ENCODE data around the gene ADD2. TPM values are rescaled to one million over a fixed set of nuclear protein-coding genes. Genes with fewer than 3 reads are reported as not detected.
"Not testable (repeated sequence)": the region's sequence is repeated elsewhere in the genome, so short reads cannot be mapped to it uniquely, and the experiment has no call there.

ADD2 gene
- total RNA-seq, 1 donor from 2014 or later = 6.1 TPM

DNA sequence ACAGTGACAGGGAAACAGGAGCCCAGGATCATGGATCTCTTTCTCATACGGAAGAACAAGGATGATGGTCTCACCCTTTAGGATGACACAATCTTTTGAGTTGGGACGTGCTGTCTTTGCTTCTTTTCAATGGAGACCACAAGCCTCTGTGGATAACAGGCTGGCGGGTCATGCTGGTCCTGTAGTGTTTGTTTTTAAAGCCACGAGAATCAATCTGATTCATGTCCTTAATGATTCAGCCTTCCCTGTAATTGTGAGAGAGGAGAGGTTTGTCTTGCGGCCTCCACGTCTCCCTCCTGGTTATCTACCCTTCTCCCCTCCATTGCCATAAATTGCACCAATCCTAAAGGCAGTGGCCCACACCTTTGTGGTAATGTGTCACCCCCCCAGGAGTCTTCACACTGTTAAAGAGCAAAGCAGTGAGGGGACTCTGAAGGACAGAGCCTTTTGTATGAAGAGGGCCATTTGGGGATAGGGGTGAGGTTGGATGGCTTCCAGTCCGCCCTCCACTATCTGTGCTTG is 126.7 kb downstream of the ADD2 start:
- H3K4me3 Mint-ChIP-seq = no peak overlapping the region
- no peak for DNase-seq
- H3K4me1 Mint-ChIP-seq = peaks cover 10% of the 10 kb centered on the region
- H3K27me3 Mint-ChIP-seq = no peaks in the 10 kb centered on the region
- H3K36me3 Mint-ChIP-seq (ENCODE audit: low read depth) = no peaks in the 10 kb centered on the region
- intact Hi-C loops (cut with micrococcal nuclease) = no loop called here
- no peaks in the 10 kb centered on the region for H3K9me3 Mint-ChIP-seq
- H3K27ac Mint-ChIP-seq = no peak overlapping the region

DNA sequence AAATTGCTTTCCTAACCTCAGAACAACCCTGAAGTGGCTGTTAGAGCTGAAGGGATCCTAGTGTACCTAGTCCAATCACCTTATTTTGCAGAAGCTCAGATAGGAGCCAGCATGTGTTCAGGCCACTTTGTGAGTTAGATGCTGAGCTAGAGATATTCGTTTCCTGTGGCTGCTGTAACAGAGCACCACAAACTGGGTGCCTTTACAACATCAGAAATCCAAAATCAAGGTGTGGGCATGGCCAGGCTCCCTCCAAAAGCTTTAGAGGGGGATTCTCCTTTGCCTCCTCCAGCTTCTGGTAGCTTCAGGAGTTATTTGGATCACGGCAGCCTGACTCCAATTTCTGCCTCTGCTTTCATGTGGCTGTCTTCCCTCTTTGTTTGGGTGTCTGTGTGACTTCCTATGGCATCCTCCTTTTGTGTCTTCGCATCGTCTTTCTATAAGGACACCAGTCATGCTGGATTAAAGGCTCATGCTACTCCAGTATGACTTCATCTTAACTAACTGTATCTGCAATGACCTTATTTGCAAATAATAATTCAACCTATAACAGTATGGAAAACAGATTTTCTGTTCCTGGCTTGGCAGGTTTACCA is 128.1 kb downstream of the ADD2 start:
- Mint-ChIP-seq H3K27ac (no peak overlapping the region), H3K9me3 (no peaks in the 10 kb centered on the region), H3K4me3 (no peak overlapping the region), H3K36me3 (ENCODE audit: low read depth) (no peaks in the 10 kb centered on the region), H3K27me3 (peaks cover 2% of the 10 kb centered on the region), H3K4me1 (peaks cover 10% of the 10 kb centered on the region)
- intact Hi-C loops (cut with micrococcal nuclease) = no loop called here
- DNase-seq = peak; percentile 59

DNA sequence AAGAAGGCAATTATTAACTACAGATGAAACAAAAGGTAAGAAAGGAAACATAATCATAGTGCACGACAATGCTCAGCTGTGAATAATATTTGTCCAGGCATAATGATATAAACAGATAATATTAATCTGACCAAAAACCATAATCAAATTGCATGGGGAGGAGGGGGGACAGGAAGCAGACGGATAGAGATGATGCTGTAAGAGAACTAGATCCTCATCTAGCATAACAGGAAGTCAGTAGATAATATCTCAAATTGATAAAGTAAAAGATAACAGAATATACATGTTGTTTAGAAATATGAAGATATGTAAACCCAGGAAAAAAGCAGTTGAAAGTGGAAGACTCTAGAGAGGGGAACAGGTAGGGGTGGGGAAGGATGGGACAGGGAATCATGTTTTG is 129.4 kb downstream of the ADD2 start:
- Mint-ChIP-seq H3K27me3 (peaks cover 7% of the 10 kb centered on the region), H3K4me1 (peaks cover 10% of the 10 kb centered on the region), H3K4me3 (no peak overlapping the region), H3K9me3 (no peaks in the 10 kb centered on the region), H3K27ac (no peak overlapping the region), H3K36me3 (ENCODE audit: low read depth) (no peaks in the 10 kb centered on the region)
- intact Hi-C loops (cut with micrococcal nuclease) = no loop called here
- DNase-seq = no peak

DNA sequence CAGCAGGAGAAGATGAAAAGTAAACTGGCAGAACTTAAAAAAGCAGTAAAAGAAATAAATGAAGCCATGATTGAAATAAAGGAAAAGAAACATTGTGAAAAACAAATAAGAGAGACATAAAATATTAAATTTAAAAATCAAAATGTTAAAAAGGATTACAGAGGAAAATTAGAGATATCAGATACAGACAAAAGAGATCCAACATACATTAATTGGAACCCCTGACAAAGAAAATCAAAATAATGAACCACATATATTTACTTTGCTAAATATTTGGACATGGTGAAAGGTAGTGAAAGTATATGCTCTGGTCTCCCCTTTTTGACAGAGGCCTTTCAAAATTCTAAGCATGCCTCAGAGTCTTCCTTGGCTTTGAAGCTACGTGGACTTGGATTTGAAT is 134.5 kb downstream of the ADD2 start:
- Mint-ChIP-seq H3K36me3 (ENCODE audit: low read depth) (no peaks in the 10 kb centered on the region), H3K27ac (no peak overlapping the region), H3K4me1 (peaks cover 3% of the 10 kb centered on the region), H3K27me3 (peaks cover 13% of the 10 kb centered on the region), H3K9me3 (no peaks in the 10 kb centered on the region), H3K4me3 (no peak overlapping the region)
- no peak for DNase-seq
- intact Hi-C loops (cut with micrococcal nuclease) = no loop called here

DNA sequence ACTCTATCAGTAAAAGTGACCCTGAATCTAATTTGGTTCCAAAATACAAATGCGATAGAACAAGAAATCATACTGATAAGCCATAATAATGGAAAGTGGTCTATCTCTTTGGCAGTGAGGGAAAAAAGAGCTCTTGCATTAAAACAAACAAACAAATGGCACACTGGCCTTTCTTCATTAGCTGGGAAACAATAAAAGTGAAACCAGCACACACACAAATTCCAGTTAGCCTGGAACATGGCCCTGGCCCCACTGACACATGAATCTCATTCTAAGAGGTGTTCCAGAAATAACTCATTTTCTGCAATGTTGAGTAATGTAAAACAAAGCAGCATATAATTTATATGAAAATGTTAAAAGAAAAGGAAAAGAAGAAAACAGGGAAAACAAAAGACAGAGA is 135.0 kb downstream of the ADD2 start:
- no peak overlapping the region for H3K4me3 Mint-ChIP-seq
- peaks cover 13% of the 10 kb centered on the region for H3K27me3 Mint-ChIP-seq
- no peak overlapping the region for H3K27ac Mint-ChIP-seq

DNA sequence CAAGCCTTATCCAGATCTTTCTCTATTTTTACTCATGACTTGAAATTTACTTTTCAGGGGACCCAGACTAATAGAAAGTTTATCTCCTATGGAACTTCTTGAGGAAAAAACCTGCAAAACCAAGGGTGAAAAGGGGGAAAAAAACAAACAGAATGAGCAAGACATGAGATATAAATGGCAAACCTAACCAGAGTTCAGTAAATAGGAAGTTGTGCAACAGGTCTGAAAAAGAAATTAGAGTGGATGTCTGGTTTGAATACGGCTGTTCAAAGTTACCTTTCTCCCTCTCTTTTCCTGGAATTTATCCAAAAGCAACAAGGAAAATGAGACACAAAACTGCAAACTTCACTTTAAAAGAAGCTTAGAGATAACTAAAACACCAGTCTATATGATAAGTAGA is 135.6 kb downstream of the ADD2 start:
- H3K9me3 Mint-ChIP-seq = no peaks in the 10 kb centered on the region
- H3K4me3 Mint-ChIP-seq = no peak overlapping the region
- intact Hi-C loops (cut with micrococcal nuclease) = no loop called here
- H3K4me1 Mint-ChIP-seq = no peaks in the 10 kb centered on the region
- no peaks in the 10 kb centered on the region for H3K36me3 Mint-ChIP-seq (ENCODE audit: low read depth)
- no peak for DNase-seq
- H3K27me3 Mint-ChIP-seq = peaks cover 13% of the 10 kb centered on the region
- no peak overlapping the region for H3K27ac Mint-ChIP-seq

More for the DNA sequence above, 135.0 kb downstream of the ADD2 start:
- DNase-seq = no peak
- Mint-ChIP-seq H3K9me3 (no peaks in the 10 kb centered on the region), H3K4me1 (no peaks in the 10 kb centered on the region), H3K36me3 (ENCODE audit: low read depth) (no peaks in the 10 kb centered on the region)
- intact Hi-C loops (cut with micrococcal nuclease) = no loop called here

DNA sequence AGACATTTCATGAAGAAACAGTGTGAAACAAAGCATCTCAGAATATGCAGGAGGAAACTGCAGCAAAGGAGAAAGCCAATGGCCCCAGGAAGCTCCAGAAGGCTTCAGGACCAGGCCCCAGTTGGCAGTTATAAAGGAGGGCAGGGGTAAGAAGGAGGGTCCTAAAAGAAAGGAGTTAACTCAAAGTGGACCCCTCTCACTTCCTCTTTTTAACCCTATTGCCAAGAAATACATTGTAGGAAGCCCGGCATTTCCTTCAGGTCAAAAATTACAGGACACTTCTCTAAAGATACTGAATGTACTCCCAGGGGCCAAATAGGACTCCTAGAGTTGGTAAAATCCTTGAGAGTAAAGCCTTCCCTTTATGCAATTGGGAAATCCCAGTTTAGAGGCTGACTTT is 137.2 kb downstream of the ADD2 start:
- peaks cover 19% of the 10 kb centered on the region for H3K27me3 Mint-ChIP-seq
- intact Hi-C loops (cut with micrococcal nuclease) = no loop called here

DNA sequence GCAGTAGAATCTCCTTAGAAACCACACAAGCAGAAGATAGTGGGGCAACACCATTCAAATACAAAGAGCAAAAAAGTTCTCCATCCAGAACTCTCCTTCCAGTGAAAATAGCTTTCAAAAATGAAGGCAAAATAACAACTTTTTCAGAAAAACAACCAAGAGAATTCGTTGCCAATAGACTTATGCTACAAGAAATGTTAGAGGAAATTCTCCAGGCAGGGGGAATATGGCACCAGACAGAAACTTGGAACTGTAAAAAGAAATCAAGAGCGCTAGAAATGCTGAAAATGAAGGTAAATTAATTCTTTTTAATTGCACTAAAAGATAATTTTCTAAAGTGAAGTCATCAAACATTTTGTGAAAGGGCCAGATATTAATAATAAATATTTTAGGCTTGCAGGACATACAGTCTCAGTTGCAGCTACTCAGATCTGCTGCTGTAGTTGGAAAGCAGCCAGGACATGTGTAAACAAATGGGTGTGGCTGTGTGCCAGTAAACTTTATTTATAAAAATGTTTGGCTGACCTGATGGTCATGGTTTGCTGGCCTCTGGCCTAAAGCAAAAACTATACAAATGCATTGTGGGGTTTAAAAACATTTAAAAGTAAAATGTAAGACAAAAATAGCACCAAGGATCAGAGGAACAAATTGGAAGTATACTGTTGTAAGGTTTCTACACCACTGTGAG is 140.6 kb downstream of the ADD2 start:
- Mint-ChIP-seq H3K27me3 (peaks cover 11% of the 10 kb centered on the region), H3K27ac (no peak overlapping the region), H3K4me1 (no peaks in the 10 kb centered on the region), H3K36me3 (ENCODE audit: low read depth) (no peaks in the 10 kb centered on the region), H3K4me3 (no peak overlapping the region), H3K9me3 (no peaks in the 10 kb centered on the region)
- intact Hi-C loops (cut with micrococcal nuclease) = no loop called here
- no peak for DNase-seq

More for the DNA sequence above, 137.2 kb downstream of the ADD2 start:
- DNase-seq = no peak
- Mint-ChIP-seq H3K27ac (no peak overlapping the region), H3K4me3 (no peak overlapping the region), H3K4me1 (no peaks in the 10 kb centered on the region), H3K9me3 (no peaks in the 10 kb centered on the region), H3K36me3 (ENCODE audit: low read depth) (no peaks in the 10 kb centered on the region)

DNA sequence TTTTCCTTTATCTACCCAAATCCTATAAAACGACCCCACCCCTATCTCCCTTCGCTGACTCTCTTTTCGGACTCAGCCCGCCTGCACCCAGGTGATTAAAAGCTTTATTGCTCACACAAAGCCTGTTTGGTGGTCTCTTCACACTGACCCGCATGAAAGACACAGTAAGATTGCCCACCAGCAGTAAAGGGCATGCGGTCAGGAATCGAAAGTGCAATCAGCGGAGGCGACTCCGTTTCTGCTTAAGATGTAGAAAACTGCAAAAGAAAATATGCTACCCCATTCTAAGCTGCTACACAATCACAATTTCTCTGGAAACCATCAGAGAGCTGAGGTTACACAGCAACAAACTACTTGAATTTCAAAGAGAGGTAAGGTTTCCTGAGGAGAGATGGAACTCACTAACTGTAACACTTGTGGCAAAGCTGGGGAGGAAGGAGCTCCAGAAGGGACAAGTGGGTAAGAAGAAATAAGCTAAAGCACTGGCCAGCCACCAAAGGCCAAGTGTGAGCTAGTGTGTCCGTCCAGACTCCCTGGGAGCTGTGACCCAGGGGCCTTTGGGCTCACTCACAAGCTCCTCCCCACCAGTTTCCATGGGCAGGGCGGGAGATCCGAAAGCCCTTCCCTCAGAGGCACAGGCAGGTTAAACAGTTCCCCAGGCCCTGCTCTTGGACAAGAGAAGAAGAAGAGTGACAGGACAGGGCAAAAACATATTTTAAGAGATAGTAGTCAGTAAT is 141.6 kb downstream of the ADD2 start:
- H3K4me3 Mint-ChIP-seq = no peak overlapping the region
- no peak overlapping the region for H3K27ac Mint-ChIP-seq
- peaks cover 17% of the 10 kb centered on the region for H3K27me3 Mint-ChIP-seq
- no peaks in the 10 kb centered on the region for H3K4me1 Mint-ChIP-seq
- H3K9me3 Mint-ChIP-seq = no peaks in the 10 kb centered on the region
- H3K36me3 Mint-ChIP-seq (ENCODE audit: low read depth) = no peaks in the 10 kb centered on the region
- intact Hi-C loops (cut with micrococcal nuclease) = no loop called here
- DNase-seq = no peak

DNA sequence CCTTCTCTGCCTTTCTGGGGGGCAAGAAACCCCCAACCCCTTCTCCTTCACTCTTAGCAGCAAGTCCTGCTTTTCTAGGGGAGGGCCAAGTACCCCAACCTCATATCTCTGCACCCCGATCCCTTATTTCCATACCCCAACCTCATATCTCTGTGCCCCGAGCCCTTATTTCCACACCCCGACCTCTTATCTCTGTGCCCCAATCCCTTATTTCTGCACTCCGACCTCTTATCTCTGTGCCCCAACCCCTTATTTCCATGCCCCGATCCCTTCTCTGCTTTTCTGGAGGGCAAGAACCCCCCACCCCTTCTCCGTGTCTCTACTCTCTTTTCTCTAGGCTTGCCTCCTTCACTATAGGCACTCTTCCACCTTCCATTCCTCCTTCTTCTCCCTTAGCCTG is 146.5 kb downstream of the ADD2 start:
- H3K36me3 Mint-ChIP-seq (ENCODE audit: low read depth); intact Hi-C loops (cut with micrococcal nuclease): not testable (repeated sequence)

DNA sequence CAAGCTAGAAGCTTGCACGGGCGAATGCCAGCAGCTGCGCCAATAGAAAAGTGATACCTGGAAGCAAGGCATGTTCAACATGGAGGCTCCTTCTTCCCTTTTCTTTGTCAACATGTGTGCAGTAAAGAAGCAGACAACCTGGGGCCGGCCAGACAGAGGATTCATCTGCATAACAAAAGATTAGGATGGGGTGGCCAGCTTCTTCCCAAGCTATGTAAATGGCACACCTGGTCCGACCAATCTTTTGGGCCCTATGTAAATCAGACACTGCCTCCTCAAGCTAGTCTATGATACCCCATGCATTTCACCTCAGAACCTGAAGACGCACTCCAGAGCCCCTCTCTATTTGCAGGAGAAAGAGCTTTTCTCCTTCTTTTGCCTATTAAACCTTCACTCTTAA is 148.0 kb downstream of the ADD2 start:
- H3K4me3 Mint-ChIP-seq = no peak overlapping the region
- no peaks in the 10 kb centered on the region for H3K36me3 Mint-ChIP-seq (ENCODE audit: low read depth)
- peaks cover 2% of the 10 kb centered on the region for H3K4me1 Mint-ChIP-seq
- peaks cover 15% of the 10 kb centered on the region for H3K27me3 Mint-ChIP-seq
- intact Hi-C loops (cut with micrococcal nuclease) = no loop called here
- H3K9me3 Mint-ChIP-seq = no peaks in the 10 kb centered on the region
- no peak overlapping the region for H3K27ac Mint-ChIP-seq
- DNase-seq = no peak

More for the DNA sequence above, 146.5 kb downstream of the ADD2 start:
- not testable (repeated sequence) for DNase-seq, H3K9me3 Mint-ChIP-seq, H3K4me1 Mint-ChIP-seq, H3K27ac Mint-ChIP-seq, H3K4me3 Mint-ChIP-seq
- peaks cover 18% of the 10 kb centered on the region for H3K27me3 Mint-ChIP-seq

DNA sequence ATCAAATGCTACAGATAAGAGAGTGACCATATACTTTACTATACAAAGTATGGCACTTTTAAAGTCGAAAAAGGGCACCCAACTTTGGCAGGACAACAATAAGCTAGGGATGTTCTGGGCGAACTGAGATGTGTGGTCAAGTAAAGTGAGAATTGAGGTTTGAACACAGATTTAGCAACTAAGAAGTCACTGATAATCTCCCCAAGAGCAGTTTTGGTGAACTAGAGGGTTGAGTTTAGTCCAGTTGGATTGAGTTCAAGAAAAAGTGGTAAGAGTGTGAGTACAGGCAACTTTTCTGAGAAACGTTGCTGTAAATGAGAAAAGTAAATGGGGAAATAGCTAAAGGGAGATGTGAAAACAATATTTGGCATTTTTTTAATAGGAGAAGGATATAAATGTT is 148.8 kb downstream of the ADD2 start:
- Mint-ChIP-seq H3K9me3 (no peaks in the 10 kb centered on the region), H3K27me3 (peaks cover 17% of the 10 kb centered on the region), H3K4me1 (peaks cover 2% of the 10 kb centered on the region), H3K36me3 (ENCODE audit: low read depth) (no peaks in the 10 kb centered on the region), H3K4me3 (no peak overlapping the region), H3K27ac (no peak overlapping the region)
- no peak for DNase-seq
- intact Hi-C loops (cut with micrococcal nuclease) = loop anchor here (5.0 kb wide), 1 partner anchor 62 kb away; no protein-coding TSS in a partner anchor

DNA sequence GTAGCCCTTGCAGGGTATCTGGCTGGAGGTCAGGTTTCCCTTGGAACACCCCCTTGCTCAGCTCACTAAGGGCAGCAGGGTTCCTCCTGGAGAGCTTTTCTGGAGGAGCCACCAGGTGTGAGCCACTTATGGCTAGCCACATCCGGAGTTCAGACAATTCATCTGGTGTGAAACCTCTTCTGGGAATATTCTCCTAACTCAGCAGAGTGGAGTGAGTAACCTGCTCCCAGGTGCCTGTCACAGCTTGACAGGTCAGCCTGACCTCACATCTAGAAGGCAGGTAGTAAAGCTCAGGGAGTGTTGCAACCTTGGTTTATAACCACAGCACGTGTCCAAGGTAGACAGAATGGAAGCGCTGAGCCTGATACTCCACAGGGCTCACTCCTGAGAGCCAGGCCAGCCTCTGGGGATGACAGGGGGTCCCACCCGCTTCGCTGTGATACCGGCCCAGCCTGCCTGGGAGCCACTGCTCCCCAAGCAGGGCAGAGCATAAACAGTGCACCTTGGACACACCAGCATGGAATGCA is 151.8 kb downstream of the ADD2 start:
- Mint-ChIP-seq H3K4me3 (no peak overlapping the region), H3K27ac (no peak overlapping the region), H3K36me3 (ENCODE audit: low read depth) (no peaks in the 10 kb centered on the region), H3K27me3 (peaks cover 17% of the 10 kb centered on the region), H3K9me3 (no peaks in the 10 kb centered on the region), H3K4me1 (peaks cover 2% of the 10 kb centered on the region)
- intact Hi-C loops (cut with micrococcal nuclease) = loop anchor here (5.0 kb wide), 1 partner anchor 59 kb away; no protein-coding TSS in a partner anchor
- no peak for DNase-seq

DNA sequence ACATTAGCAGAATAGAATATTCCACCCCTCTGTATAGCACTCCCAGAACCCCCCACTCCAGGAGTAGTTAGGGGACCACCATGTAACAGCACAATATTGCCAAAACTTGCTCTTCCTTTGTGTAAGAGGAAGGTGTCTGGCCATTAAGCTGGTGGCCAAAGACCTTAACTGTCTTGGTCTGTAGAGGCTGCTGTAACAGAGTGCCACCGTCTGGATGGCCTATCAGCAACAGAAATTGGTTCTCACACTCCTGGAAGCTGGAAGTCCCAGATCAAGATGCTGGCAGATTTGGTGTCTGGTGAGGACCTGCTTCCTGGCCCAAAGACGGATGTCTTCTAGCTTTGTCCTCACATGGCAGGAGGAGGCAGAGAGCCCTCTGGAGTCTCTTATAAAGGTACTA is 152.8 kb downstream of the ADD2 start:
- peaks cover 21% of the 10 kb centered on the region for H3K27me3 Mint-ChIP-seq
- H3K4me3 Mint-ChIP-seq = no peak overlapping the region
- H3K4me1 Mint-ChIP-seq = peaks cover 2% of the 10 kb centered on the region
- intact Hi-C loops (cut with micrococcal nuclease) = loop anchor here (5.0 kb wide), 1 partner anchor 58 kb away; no protein-coding TSS in a partner anchor
- H3K9me3 Mint-ChIP-seq = no peaks in the 10 kb centered on the region
- no peak for DNase-seq
- H3K27ac Mint-ChIP-seq = no peak overlapping the region
- H3K36me3 Mint-ChIP-seq (ENCODE audit: low read depth) = no peaks in the 10 kb centered on the region

All from activated CD4-positive, alpha-beta T cell treated with anti-CD3 and anti-CD28 coated beads, Interleukin-2, amount 10 ng/mL, durations not matched to agents 24 days and 14 days (primary cell).